Medulla oblongata (tissue), 1 donor: Measurements from ENCODE around the gene KCNC3.

ENCODE experiments used
- DNase-seq: peaks from one replicate; pipeline ENCODE4 v3.0.0-alpha.2; 2015; ENCODE audit errors: extremely low spot score

The KCNC3 gene

DNA sequence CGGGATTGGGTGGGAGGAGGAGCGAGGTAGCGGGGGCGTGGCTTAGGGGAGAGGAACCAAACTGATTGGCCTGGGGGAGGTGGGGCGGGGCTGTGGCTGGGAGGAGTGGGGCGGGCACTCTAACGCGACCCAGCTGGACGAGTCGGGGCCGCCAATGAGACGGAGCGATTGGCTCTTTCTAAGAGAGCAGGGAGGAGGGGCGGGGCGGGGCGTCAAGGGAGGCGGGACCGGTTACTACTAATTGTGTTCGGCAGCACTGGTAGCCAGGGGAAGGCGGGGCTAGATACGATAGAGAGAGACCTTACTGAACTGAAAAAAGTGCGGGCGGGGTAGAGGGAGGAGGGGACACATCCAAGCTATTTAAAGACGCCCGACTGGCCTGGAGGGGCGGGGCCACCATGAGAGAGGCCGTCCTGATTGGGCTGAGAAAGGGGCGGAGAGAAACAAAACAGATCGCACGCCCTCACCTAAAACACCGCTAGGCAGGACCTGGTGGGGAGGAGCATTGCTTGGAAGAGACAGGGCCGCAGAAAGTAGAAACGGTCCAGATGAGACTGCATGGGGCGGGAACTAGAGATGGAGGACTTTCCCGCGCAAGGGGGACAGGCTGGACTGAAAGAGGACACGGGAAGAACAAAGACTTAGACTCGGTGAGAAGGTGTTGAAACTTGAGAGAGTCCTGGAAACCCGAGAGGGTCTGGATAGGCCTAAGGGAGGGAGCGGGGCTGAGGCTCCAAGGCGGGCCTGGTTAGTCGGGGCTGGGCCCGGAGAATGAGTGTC lies at the start of gene KCNC3:
Gene KCNC3 (minus strand): TSS at position 232 of the 780 bp plus-strand sequence. CDS start 295 bp downstream, outside the sequence.
- peak; percentile 99 for DNase-seq

DNA sequence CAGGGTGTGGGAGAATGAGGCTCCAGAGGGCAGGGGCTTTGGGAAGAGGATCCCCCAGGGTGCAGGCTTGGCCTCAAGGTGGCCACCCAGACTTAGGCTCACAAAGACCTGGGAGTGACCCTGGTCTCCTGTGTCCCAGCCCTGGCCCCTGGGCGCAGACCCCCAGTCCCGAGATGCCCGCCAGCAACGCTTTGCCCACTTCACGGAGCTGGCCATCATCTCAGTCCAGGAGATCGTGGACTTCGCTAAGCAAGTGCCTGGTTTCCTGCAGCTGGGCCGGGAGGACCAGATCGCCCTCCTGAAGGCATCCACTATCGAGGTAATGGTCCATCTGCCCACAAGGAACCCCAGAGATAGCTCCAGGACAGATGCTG lies 49.7 kb upstream of the KCNC3 start:
- no peak for DNase-seq

DNA sequence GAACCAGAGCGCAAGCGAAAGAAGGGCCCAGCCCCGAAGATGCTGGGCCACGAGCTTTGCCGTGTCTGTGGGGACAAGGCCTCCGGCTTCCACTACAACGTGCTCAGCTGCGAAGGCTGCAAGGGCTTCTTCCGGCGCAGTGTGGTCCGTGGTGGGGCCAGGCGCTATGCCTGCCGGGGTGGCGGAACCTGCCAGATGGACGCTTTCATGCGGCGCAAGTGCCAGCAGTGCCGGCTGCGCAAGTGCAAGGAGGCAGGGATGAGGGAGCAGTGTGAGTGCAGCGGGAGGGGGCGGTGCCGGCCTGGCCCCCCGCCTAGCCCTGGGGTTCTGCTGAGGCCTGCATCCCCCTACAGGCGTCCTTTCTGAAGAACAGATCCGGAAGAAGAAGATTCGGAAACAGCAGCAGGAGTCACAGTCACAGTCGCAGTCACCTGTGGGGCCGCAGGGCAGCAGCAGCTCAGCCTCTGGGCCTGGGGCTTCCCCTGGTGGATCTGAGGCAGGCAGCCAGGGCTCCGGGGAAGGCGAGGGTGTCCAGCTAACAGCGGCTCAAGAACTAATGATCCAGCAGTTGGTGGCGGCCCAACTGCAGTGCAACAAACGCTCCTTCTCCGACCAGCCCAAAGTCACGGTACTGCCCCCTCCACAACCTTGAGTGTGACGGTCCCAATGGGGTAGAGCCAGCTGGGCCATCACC lies 49.1 kb upstream of the KCNC3 start:
- DNase-seq: no peak

DNA sequence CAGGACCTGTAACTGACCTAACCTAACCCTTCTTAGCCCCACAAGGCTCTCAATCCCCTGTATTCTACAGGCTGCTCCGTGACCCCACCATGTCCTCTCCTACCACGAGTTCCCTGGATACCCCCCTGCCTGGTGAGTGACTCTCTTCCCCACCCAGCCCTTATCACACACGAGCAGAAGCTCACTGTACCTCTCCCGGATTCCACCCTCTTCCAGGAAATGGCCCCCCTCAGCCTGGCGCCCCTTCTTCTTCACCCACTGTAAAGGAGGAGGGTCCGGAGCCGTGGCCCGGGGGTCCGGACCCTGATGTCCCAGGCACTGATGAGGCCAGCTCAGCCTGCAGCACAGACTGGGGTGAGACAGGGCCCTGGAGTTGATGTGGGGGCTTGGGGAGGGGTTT lies 48.3 kb upstream of the KCNC3 start:
- DNase-seq: no peak

DNA sequence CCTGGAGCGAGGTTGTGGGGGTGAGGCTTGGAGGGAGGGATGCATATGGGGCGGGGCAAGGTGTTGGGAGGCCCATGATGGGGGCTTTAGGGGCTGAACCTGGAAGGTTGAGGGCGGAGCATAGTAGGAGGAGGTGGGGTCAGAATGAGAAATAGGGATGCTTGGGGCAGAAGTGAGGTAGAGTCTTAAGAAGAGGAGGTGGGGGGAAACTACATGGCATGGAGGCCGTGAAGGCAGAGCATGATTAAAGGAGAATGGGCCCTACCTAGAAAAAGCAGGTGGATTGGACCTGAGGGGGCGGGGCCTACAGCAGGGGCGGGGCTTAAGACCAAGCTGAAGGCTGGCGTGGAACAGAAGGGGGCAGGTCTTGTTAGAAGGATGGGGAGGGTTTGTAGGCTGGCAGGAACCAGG lies 47.9 kb upstream of the KCNC3 start:
- DNase-seq: no peak

DNA sequence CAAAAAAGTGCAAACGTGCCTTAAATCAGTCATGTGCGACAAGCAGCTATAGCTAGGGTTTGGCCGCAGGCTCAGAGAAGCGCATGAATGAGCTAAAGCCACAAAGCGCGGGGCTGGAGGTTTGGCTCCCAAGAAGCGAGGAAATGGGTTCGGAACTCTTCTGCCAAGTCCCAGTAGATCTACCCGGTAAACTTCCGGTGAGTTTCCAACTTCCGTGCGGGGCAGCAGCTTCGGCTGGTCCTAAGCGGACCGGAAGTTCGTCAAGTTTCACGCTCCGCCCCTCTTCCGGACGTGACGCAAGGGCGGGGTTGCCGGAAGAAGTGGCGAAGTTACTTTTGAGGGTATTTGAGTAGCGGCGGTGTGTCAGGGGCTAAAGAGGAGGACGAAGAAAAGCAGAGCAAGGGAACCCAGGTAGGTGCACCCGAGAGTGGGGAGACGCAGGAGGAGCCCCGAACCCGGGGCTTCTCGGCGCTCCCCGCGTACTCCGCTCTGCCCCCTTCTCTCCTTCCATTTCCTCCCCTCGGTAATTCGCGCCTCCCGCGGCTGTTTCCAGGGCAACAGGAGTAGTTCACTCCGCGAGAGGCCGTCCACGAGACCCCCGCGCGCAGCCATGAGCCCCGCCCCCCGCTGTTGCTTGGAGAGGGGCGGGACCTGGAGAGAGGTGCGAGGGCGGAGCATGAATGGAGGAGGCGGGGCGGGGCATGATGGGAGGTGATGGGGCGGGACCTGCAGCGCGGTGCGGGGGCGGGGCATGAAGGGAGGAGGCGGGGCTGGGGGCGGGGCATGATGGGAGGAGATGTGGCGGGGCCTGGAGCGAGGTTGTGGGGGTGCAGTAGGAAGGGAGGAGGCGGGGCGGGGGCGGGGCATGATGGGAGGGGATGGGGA lies 47.2 kb upstream of the KCNC3 start, which contains the start of gene NR1H2:
Gene NR1H2 (plus strand): TSS at position 292 of the 885 bp plus-strand sequence. CDS start 1,149 bp downstream, outside the sequence.
- DNase-seq: peak; percentile 99

DNA sequence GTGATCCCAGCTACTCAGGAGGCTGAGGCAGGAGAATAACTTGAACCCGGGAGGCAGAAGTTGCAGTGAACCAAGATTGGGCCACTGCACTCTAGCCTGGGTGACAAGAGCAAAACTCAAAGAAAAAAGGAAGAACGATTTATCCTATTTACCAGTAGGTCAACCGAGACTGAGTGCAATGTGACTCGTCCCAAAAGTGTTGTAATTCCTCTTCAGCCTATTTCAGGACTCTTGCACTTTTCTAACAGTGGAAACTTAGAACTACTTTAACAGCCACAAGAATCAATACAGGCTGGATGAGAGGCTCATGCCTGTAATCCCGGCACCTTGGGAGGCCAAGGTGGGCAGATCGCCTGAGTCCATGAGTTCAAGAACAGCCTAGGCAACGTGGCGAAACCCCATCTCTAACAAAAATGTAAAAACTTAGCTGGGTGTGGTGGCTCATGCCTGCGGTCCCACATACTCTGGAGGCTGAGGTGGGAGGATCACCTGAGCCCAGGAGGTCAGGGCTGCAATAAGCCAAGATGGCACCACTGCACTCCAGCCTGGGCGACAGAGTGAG lies 42.8 kb upstream of the KCNC3 start:
- no peak for DNase-seq

DNA sequence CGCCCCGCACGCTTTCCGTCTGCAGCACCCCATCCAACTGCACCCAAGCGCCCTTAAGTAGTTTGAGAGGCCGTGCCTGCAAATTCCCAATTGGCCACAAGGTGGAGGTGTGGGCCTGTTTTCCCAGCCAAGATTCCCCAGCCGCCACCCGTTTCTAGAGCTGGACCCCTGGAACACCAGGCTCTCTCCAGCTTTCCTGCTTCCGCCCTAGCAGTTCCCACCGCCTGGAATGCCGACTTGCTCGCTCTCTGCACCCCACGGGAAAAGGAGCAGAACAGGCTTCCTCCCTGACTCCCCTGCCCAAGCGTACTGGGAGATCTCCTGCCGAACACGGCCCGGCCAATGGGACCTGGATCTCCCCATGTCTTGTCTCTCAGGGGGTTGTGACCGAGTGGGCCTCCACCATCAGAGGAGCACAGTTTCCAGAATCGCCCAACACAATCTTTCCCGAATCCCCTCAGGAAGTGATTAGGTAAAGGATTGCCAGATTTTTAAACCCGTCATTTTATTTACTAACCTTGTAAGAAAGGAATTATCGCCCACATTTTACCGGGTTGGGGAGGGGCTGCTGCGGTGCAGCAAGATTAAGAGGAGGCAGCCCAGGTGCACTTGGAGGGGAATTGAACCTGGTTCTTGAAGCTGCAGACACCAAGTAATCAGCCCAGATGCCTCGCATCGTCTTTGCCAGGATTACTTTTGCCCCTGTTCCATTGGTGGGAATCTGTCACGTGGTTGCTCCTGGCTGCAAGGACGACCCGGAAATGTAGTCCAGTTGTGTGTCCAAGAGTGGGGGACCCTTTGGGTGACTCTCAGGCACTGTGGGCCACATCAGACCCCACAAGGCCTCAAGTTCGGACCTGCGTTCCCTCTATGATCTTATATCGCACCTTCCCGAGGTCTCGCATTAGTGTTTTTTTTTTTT lies 39.7 kb upstream of the KCNC3 start:
- DNase-seq: peak; percentile 96

DNA sequence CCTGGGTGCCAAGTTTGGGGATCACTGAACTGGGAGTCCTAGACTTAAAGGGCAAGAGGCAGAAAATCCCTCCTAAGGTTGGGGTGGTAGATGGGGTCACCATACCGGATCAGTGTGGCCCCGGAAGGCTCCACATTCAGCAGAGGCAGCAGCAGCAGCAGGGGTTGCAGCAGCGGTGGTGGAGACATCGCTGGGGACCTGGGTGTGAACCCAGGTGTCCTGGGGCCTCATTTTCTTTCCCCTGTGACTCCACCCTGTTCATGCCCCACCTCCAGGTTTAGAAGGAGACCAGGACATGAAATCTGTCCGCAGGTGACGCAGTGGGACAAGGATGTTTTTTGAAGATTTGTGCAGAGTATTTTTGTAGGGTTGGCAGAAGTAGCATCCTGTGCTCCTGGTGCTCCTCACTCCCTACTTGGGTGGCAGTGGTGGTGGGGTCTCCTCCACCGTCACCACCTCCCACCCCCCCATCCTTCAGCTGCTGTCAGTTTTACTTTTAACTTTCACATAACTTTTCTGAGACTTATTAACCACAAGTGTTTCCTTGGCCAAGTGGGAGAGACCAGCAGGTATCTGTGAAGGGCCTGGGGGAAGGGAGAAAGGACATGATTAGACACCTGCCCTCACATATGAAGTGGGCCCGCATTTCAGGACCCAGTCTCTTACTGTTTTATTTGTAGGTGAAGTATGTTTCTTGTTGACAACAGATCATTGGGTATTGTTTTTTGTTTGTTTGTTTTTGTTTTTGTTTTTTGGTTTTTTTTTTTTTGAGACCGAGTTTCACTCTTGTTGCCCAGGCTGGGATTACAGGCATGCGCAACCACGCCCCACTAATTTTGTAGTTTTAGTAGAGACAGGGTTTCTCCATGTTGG lies 36.5 kb upstream of the KCNC3 start, which contains the start of gene NAPSA:
Gene NAPSA (minus strand): TSS at position 206 of the 873 bp plus-strand sequence. CDS start 18 bp downstream, at position 188.
- no peak for DNase-seq

DNA sequence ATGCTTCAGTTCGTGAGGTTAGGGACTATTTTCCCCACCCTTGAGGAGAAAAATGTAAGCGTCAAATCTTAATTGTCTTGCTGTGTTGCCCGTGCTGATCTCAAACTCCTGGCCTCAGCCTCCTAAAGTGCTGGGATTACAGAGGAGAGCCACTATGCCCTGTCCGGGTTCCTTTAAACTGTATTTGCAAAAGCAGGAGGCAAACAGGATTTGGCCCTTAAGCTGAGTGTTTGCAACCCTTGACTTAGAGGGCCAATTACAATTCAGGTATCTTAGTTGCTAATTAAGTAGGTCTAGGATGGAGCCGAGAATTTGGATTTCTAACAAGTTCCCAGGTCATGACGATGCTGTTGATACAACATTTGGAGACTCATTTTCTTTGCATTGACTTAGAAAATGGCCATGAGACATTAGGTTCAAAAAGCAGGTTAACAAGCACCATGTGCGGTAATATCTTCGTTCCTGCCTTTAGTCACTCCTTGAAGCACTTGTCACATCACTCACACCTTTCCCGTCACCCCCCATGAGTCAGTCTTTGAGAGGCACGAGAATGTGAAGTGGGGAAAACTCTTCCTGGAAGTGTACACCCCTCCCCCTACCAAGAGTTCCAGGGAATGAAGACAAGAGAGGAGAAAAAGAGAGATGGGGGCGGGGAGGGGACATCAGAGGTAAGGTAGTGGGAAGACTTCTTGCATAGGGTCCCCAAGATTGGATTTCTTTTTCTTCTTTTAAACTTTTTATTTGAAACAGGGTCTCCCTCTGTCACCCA lies 33.7 kb upstream of the KCNC3 start:
- DNase-seq: no peak

DNA sequence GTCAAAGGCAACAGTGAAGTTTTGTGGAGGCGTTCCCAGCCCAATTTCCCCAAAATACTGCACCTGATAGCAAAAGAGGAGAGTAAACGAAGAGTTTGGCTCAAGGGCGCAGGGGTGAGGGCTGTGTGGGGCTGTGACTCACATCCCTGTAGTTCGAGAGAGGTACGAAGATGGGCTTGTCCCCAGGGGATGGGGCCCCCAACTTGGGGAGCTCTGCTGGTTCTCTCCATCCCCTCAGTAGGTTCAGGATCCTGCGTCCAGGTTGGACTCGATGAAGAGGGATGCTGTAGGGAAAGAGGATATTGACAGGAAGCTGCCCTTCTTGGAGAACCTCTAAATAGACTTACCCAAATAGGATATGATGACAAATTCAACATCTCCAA lies 32.8 kb upstream of the KCNC3 start:
- no peak for DNase-seq

DNA sequence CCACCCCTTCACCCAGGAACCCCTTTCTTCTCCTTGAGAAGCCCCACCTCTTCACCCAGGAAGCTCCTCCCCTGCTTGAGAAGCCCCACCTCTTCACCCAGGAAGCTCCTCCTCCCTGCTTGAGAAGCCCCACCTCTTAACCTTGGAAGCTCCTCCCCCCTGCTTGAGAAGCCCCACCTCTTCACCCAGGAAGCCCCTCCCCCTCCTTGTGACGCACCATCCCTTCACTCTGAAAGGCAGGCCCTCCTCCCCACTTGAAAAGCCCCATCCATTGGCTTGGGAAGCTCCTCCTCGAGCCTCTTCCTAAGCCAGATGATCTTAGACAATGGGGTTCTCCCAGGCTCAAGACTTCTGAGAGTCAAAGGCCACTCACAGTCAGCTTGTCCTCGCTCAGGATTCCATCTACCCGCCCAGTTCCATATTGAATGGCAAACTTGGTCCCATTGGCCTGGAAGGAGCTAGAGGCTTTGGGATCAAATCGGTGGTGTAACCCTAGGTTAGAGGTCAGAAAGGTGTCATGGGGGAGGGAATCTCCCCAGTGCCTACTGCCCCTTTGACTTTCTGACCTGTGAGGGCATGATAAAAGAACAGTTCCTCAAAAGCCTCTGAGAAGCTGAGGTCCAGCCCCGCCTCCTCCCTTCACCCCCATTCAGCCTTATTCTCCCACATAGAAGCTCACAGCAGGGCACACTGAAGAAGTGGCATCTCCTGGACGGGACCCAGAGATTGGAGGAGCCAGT lies 32.3 kb upstream of the KCNC3 start:
- no peak for DNase-seq

DNA sequence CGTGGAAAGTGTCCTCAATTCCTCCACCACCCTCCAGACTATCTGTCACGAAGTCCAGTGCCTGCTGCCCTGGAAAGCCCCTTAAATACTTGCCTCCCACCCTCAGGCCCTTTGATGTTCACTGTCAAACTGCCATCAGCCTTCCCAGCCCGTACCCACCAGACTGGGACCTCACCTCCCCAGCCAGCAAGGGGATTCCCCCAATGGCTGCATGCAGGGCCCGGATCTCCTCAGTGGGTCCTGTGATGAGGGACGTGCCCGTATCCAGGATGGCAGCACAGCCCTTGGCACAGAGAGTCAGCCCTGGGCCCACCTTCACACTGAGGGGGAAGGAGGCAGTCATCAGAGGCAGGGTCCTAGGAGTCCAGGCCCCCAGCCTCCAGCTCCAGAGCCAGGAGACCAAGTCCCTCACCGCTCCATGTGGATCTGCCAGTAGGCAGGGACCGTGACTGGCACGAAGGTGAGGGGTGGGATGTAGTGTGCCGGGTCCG lies 30.2 kb upstream of the KCNC3 start:
- DNase-seq: no peak

DNA sequence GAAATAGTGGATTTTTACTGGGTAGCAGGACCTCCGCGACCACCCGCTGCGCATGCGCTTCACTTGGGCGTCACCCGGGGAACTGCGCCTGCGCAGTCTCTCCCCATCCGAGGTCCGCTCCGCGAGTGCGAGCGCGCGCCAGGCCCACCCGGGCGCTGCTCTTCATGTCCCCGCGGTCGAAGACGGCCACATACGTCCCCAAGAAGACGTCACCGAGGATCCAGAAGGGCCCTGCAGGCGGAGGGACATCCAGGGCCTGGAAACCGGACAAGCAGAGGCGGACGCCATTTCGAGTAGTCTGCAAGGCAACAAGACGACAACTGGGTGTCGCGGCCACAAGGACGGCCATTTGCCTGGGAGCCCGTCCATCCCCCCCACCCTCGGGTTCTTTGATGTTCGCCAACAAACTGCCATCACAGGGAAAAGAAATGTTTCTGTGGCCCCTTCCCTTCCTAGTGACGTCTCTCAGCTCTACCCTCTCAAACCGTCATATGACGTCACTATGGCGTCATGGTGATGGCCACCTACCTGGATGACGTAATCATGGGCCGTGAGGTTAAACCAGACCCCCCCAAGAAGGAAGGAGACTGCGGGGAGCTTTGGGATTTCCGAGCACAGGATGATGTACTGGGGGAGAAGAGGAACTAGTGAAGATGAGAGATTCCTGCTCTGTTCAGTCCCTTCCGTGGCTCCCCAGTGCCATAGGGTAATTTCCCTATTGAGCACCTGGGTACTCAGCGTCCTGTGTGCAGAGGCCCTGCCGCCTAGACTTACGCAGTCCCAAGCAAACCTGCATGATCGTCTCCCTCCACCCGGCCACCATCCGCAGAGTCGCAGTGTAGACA lies 29.5 kb upstream of the KCNC3 start:
- DNase-seq: peak; percentile 73

DNA sequence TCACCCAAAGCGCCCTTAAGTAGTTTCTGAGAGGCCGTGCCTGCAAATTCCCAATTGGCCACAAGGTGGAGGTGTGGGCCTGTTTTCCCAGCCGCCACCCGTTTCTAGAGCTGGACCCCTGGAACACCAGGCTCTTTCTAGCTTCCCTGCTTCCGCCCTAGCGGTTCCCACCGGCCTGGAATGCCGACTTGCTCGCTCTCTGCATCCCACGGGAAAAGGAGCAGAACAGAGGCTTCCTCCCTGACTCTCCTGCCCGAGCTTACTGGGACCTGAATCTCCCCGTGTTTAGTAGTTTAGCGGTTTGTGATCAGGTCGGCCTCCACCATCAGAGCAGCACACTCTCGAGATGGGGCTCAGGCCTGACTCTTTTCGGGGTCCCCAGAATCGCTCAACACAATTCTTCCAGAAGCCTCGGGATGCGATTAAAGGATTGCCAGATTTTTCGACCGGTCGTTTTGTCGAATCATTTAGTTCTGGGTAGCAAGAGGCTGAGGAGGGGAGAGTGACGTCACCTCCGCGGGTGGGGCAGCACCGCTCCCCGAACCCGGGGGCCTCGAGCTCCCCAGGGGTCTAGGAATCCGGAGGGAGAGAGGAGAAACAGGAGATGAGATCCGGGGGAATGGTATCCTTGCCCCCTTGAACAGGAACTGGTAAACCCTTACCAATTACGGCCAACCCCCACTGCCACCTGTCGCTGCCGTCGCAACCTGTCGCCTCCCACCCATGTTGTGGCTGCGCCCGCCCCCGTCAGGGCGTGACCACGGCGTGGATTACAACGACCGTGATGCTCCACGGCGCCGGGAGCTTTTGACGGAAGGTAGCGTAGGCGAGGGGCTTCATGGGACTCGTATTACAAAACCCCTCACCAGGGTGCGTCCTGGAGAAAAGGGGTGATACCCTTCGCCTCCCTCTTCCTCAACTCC lies 28.3 kb upstream of the KCNC3 start:
- peak; percentile 88 for DNase-seq

DNA sequence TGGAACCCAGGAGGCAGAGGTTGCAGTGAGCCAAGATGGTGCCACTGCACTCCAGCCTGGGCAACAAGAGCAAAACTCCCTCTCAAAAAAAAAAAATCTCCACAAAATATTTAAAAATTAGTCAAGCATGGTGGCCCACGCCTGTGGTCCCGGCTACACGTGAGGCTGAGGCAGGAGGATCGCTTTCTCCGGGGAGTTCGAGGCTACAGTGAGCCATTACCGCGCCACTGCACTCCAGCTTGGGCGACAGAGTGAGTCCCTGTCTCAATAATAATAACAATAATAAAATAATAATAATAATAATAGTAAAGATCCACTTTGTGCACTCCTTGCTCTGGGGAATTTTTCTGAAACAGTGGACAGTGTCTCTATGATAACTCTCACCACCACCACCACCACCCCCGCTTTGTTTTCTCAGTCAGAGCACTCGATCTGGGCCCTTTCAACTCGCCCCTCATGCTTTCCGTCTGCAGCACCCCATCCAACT lies 27.6 kb upstream of the KCNC3 start:
- DNase-seq: no peak
